Measurements from ENCODE around the gene SLC38A8. TPM values are rescaled to one million over a fixed set of nuclear protein-coding genes. Genes with fewer than 3 reads are reported as not detected.

The SLC38A8 gene
- total RNA-seq, 5 donors from 2014 or later (not counting 1 experiment from before 2014, with no cell fraction given) = not detected

- peaks cover 0 to 3% of the 10 kb centered on the region in 2 experiments for H3K4me1 ChIP-seq (ENCODE audit: control insufficient read depth in 1 of 2, extremely low read depth in 1 of 2, insufficient read depth in 2 of 2, low read length in 2 of 2)
- no peak overlapping the region for H3K27ac ChIP-seq (ENCODE audit: low read length)
- ChIA-PET CTCF (interaction anchor here in 1 of 2 donors (0.6 kb wide), 1 partner anchor 28 kb away, joined by 3 read pairs; no protein-coding TSS in a partner anchor), POLR2A (no interaction called here)
- no peak overlapping the region for H3K27ac Mint-ChIP-seq
- 87% methylated on average over 11 of the region's 12 CpGs for WGBS (ENCODE audit: insufficient coverage)
- peaks cover 0 to 4% (median 4%) of the 10 kb centered on the region in 3 donors for H3K9me3 Mint-ChIP-seq
- H3K36me3 Mint-ChIP-seq = no peaks in the 10 kb centered on the region
- no peak overlapping the region for H3K4me3 ChIP-seq (ENCODE audit: control insufficient read depth in 1 of 2, extremely low read depth in 1 of 2, low read length in 1 of 2)
- no peak for DNase-seq
- no peaks in the 10 kb centered on the region for H3K36me3 ChIP-seq (ENCODE audit: control insufficient read depth in 2 of 2, extremely low read depth in 1 of 2, insufficient read depth in 1 of 2, low read length in 1 of 2)
- no peaks in the 10 kb centered on the region for H3K9me3 ChIP-seq
- peaks cover 4 to 38% of the 10 kb centered on the region in 2 experiments for H3K27me3 ChIP-seq (replicated peaks in 1 of 2; ENCODE audit: control insufficient read depth in 2 of 2, extremely low read depth in 1 of 2, insufficient read depth in 2 of 2, low read length in 1 of 2)
- H3K4me1 Mint-ChIP-seq = peaks cover 2 to 8% (median 5%) of the 10 kb centered on the region in 3 donors
- H3K27me3 Mint-ChIP-seq = peaks cover 17 to 29% of the 10 kb centered on the region in 2 donors
- H3K4me3 Mint-ChIP-seq = no peak overlapping the region
- no peak for ATAC-seq (replicated peaks in 1 of 4)
Observed at GRCh38 chr16:84039696-84040095, 2.9 kb downstream of the SLC38A8 start.

GRCh38 chr16:84038469-84038868 lies 4.1 kb downstream of the SLC38A8 start:
- H3K4me1 Mint-ChIP-seq = peaks cover 0 to under 1% (median 0%) of the 10 kb centered on the region in 3 donors
- H3K27ac ChIP-seq (ENCODE audit: low read length) = no peak overlapping the region
- H3K4me3 Mint-ChIP-seq = no peak overlapping the region
- peaks cover 0 to 4% (median 4%) of the 10 kb centered on the region in 3 donors for H3K9me3 Mint-ChIP-seq
- DNase-seq = no peak
- H3K9me3 ChIP-seq = no peaks in the 10 kb centered on the region
- ChIA-PET POLR2A (no interaction called here), CTCF (no interaction called here)
- no peak for ATAC-seq (replicated peaks in 1 of 4)
- H3K4me1 ChIP-seq (ENCODE audit: control insufficient read depth in 1 of 2, extremely low read depth in 1 of 2, insufficient read depth in 2 of 2, low read length in 2 of 2) = peaks cover 0 to 3% of the 10 kb centered on the region in 2 experiments
- no peaks in the 10 kb centered on the region for H3K36me3 Mint-ChIP-seq
- no peak overlapping the region for H3K27ac Mint-ChIP-seq
- 97% methylated on average over 5 of the region's 12 CpGs for WGBS (ENCODE audit: insufficient coverage)
- peaks cover 4 to 28% of the 10 kb centered on the region in 2 experiments for H3K27me3 ChIP-seq (replicated peaks in 1 of 2; ENCODE audit: control insufficient read depth in 2 of 2, extremely low read depth in 1 of 2, insufficient read depth in 2 of 2, low read length in 1 of 2)
- H3K27me3 Mint-ChIP-seq = peaks cover 7 to 17% of the 10 kb centered on the region in 2 donors
- no peak overlapping the region for H3K4me3 ChIP-seq (ENCODE audit: control insufficient read depth in 1 of 2, extremely low read depth in 1 of 2, low read length in 1 of 2)
- no peaks in the 10 kb centered on the region for H3K36me3 ChIP-seq (ENCODE audit: control insufficient read depth in 2 of 2, extremely low read depth in 1 of 2, insufficient read depth in 1 of 2, low read length in 1 of 2)

- 69% methylated on average over 8 of the region's 8 CpGs for WGBS (ENCODE audit: insufficient coverage)
- CTCF ChIA-PET = no interaction called here
- no peak overlapping the region for H3K27ac ChIP-seq (ENCODE audit: low read length)
- peaks cover 4 to 11% of the 10 kb centered on the region in 2 donors for H3K27me3 Mint-ChIP-seq
- no peak overlapping the region for H3K4me3 Mint-ChIP-seq
- H3K4me3 ChIP-seq (ENCODE audit: control insufficient read depth in 1 of 2, extremely low read depth in 1 of 2, low read length in 1 of 2) = no peak overlapping the region
- POLR2A ChIA-PET = no interaction called here
- peaks cover 0 to 4% (median 4%) of the 10 kb centered on the region in 3 donors for H3K9me3 Mint-ChIP-seq
- no peaks in the 10 kb centered on the region for H3K4me1 ChIP-seq (ENCODE audit: control insufficient read depth in 1 of 2, extremely low read depth in 1 of 2, insufficient read depth in 2 of 2, low read length in 2 of 2)
- H3K36me3 Mint-ChIP-seq = no peaks in the 10 kb centered on the region
- no peaks in the 10 kb centered on the region for H3K4me1 Mint-ChIP-seq
- no peak overlapping the region for H3K27ac Mint-ChIP-seq
- peaks cover 0 to 13% of the 10 kb centered on the region in 2 experiments for H3K27me3 ChIP-seq (replicated peaks in 1 of 2; ENCODE audit: control insufficient read depth in 2 of 2, extremely low read depth in 1 of 2, insufficient read depth in 2 of 2, low read length in 1 of 2)
- no peaks in the 10 kb centered on the region for H3K9me3 ChIP-seq
- no peak for ATAC-seq (replicated peaks in 1 of 4)
- H3K36me3 ChIP-seq (ENCODE audit: control insufficient read depth in 2 of 2, extremely low read depth in 1 of 2, insufficient read depth in 1 of 2, low read length in 1 of 2) = no peaks in the 10 kb centered on the region
- DNase-seq = no peak
Observed at GRCh38 chr16:84036982-84037425, 5.6 kb downstream of the SLC38A8 start.

GRCh38 chr16:84036131-84036530 lies 6.5 kb downstream of the SLC38A8 start:
- Histone ChIP-seq H3K36me3 (ENCODE audit: control insufficient read depth in 2 of 2, extremely low read depth in 1 of 2, insufficient read depth in 1 of 2, low read length in 1 of 2) (no peaks in the 10 kb centered on the region), H3K4me3 (ENCODE audit: control insufficient read depth in 1 of 2, extremely low read depth in 1 of 2, low read length in 1 of 2) (no peak overlapping the region), H3K4me1 (ENCODE audit: control insufficient read depth in 1 of 2, extremely low read depth in 1 of 2, insufficient read depth in 2 of 2, low read length in 2 of 2) (no peaks in the 10 kb centered on the region), H3K27me3 (replicated peaks in 1 of 2; ENCODE audit: control insufficient read depth in 2 of 2, extremely low read depth in 1 of 2, insufficient read depth in 2 of 2, low read length in 1 of 2) (peaks cover 0 to 16% of the 10 kb centered on the region in 2 experiments), H3K9me3 (no peaks in the 10 kb centered on the region), H3K27ac (ENCODE audit: low read length) (no peak overlapping the region)
- no peak for DNase-seq
- POLR2A ChIA-PET = no interaction called here
- Mint-ChIP-seq H3K9me3 (peaks cover 0 to 4% (median 4%) of the 10 kb centered on the region in 3 donors), H3K27ac (no peak overlapping the region), H3K4me1 (no peaks in the 10 kb centered on the region), H3K4me3 (no peak overlapping the region), H3K36me3 (no peaks in the 10 kb centered on the region), H3K27me3 (peaks cover 8 to 11% of the 10 kb centered on the region in 2 donors)
- 20% methylated on average over 1 of the region's 3 CpGs for WGBS (ENCODE audit: insufficient coverage)
- ATAC-seq (replicated peaks in 1 of 4) = no peak
- CTCF ChIA-PET = no interaction called here

GRCh38 chr16:84034516-84034915 lies 8.1 kb downstream of the SLC38A8 start:
- Histone ChIP-seq H3K27ac (ENCODE audit: low read length) (no peak overlapping the region), H3K4me3 (ENCODE audit: control insufficient read depth in 1 of 2, extremely low read depth in 1 of 2, low read length in 1 of 2) (no peak overlapping the region), H3K4me1 (ENCODE audit: control insufficient read depth in 1 of 2, extremely low read depth in 1 of 2, insufficient read depth in 2 of 2, low read length in 2 of 2) (peaks cover 0 to 3% of the 10 kb centered on the region in 2 experiments), H3K27me3 (replicated peaks in 1 of 2; ENCODE audit: control insufficient read depth in 2 of 2, extremely low read depth in 1 of 2, insufficient read depth in 2 of 2, low read length in 1 of 2) (peaks cover 0 to 14% of the 10 kb centered on the region in 2 experiments), H3K9me3 (no peaks in the 10 kb centered on the region), H3K36me3 (ENCODE audit: control insufficient read depth in 2 of 2, extremely low read depth in 1 of 2, insufficient read depth in 1 of 2, low read length in 1 of 2) (no peaks in the 10 kb centered on the region)
- no peak overlapping the region for H3K4me3 Mint-ChIP-seq
- no peak overlapping the region for H3K27ac Mint-ChIP-seq
- ATAC-seq (replicated peaks in 1 of 4) (no peak), DNase-seq (no peak)
- CTCF ChIA-PET = no interaction called here
- H3K27me3 Mint-ChIP-seq = peaks cover 4 to 18% of the 10 kb centered on the region in 2 donors
- 80% methylated on average over 12 of the region's 12 CpGs for WGBS (ENCODE audit: insufficient coverage)
- POLR2A ChIA-PET = no interaction called here
- H3K36me3 Mint-ChIP-seq = no peaks in the 10 kb centered on the region
- peaks cover 2 to 9% (median 4%) of the 10 kb centered on the region in 3 donors for H3K4me1 Mint-ChIP-seq
- H3K9me3 Mint-ChIP-seq = peaks cover 0 to 4% (median 4%) of the 10 kb centered on the region in 3 donors

- Mint-ChIP-seq H3K36me3 (no peaks in the 10 kb centered on the region), H3K9me3 (peaks cover 0 to 4% (median 4%) of the 10 kb centered on the region in 3 donors), H3K4me1 (peaks cover 5 to 13% (median 8%) of the 10 kb centered on the region in 3 donors), H3K4me3 (no peak overlapping the region), H3K27me3 (peaks cover 3 to 26% of the 10 kb centered on the region in 2 donors), H3K27ac (no peak overlapping the region)
- Histone ChIP-seq H3K27me3 (replicated peaks in 1 of 2; ENCODE audit: control insufficient read depth in 2 of 2, extremely low read depth in 1 of 2, insufficient read depth in 2 of 2, low read length in 1 of 2) (peaks cover 0 to 20% of the 10 kb centered on the region in 2 experiments), H3K4me3 (ENCODE audit: control insufficient read depth in 1 of 2, extremely low read depth in 1 of 2, low read length in 1 of 2) (no peak overlapping the region), H3K4me1 (ENCODE audit: control insufficient read depth in 1 of 2, extremely low read depth in 1 of 2, insufficient read depth in 2 of 2, low read length in 2 of 2) (peaks cover 0 to 10% of the 10 kb centered on the region in 2 experiments), H3K27ac (ENCODE audit: low read length) (no peak overlapping the region), H3K9me3 (no peaks in the 10 kb centered on the region), H3K36me3 (ENCODE audit: control insufficient read depth in 2 of 2, extremely low read depth in 1 of 2, insufficient read depth in 1 of 2, low read length in 1 of 2) (no peaks in the 10 kb centered on the region)
- WGBS (ENCODE audit: insufficient coverage) = 85% methylated on average over 21 of the region's 25 CpGs
- ChIA-PET CTCF (no interaction called here), POLR2A (no interaction called here)
- no peak for ATAC-seq (replicated peaks in 1 of 4)
- no peak for DNase-seq
Observed at GRCh38 chr16:84033251-84034195, 9.1 kb downstream of the SLC38A8 start.

All from T-cell (primary cell).